NB4 (cell line): ENCODE measurements around the gene NDST4.

ENCODE experiments used
- DNase-seq: peaks from one replicate; pipeline ENCODE4 v3.0.0; 2010; ENCODE audit warnings: low read depth
- H3K4me3 ChIP-seq: one replicate; pipeline ENCODE4 v1.5.1; 2011; ENCODE audit warnings: mild to moderate bottlenecking, low read depth, low read length, moderate library complexity
- MYC ChIP-seq: IDR thresholded peaks from 2 replicates; pipeline ENCODE4 v1.6.1; 2011; ENCODE audit warnings: low read depth, low read length
- POLR2A ChIP-seq: IDR thresholded peaks from 2 replicates; pipeline ENCODE4 v1.6.1; 2011; ENCODE audit warnings: mild to moderate bottlenecking; ENCODE audit not compliant: insufficient read length; ENCODE audit errors: extremely low read depth
- TF ChIP-seq, protein P1 (sequence below): IDR thresholded peaks from one replicate; pipeline ENCODE4 v1.5.1; 2012; ENCODE audit warnings: low read depth, low read length
- TF ChIP-seq, protein P2 (sequence below): IDR thresholded peaks from 2 replicates; pipeline ENCODE4 v1.6.1; 2011; ENCODE audit warnings: low read depth, low read length

The NDST4 gene

DNA sequence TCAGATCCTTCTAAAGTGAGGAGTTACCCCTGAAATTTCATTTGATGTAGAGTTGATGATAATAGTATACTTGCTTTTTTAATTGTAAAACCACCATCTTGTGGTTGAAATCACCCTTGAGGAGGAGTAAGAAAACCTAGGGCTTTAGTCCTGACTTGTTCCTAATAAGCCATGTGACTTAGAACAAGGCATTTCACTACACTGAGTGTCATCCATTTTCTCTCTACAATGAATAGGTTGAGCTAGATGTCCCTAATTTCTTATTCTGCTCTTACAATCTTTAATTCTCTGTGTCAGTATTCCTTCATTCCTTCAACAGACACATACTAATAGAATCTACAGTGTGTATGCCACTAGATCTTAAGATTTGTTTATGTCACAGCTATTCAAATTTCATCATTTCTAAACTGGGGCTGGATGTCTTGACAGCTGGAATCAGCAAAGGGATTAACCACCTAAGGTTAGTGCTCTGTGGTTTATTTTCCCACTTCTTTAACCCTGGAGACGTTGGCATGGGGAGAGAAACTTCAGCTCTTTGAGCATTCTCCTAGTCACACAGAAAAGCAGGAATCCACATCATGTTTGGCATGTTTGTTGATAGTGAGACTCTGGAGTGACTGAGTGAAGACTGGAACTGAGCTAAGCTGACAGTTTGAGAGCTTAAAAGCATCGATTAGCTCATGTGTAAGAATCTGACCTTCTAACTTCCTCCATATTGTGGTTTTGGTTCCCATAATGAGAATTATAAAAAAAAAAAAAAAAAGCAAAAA is 246.3 kb downstream of the NDST4 start:
- no peak overlapping the region for H3K4me3 ChIP-seq
- TF ChIP-seq, protein P1, sequence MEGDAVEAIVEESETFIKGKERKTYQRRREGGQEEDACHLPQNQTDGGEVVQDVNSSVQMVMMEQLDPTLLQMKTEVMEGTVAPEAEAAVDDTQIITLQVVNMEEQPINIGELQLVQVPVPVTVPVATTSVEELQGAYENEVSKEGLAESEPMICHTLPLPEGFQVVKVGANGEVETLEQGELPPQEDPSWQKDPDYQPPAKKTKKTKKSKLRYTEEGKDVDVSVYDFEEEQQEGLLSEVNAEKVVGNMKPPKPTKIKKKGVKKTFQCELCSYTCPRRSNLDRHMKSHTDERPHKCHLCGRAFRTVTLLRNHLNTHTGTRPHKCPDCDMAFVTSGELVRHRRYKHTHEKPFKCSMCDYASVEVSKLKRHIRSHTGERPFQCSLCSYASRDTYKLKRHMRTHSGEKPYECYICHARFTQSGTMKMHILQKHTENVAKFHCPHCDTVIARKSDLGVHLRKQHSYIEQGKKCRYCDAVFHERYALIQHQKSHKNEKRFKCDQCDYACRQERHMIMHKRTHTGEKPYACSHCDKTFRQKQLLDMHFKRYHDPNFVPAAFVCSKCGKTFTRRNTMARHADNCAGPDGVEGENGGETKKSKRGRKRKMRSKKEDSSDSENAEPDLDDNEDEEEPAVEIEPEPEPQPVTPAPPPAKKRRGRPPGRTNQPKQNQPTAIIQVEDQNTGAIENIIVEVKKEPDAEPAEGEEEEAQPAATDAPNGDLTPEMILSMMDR: no peak
- TF ChIP-seq, protein P2, sequence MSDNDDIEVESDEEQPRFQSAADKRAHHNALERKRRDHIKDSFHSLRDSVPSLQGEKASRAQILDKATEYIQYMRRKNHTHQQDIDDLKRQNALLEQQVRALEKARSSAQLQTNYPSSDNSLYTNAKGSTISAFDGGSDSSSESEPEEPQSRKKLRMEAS: no peak
- TF ChIP-seq POLR2A (no peak), MYC (no peak)
- no peak for DNase-seq

DNA sequence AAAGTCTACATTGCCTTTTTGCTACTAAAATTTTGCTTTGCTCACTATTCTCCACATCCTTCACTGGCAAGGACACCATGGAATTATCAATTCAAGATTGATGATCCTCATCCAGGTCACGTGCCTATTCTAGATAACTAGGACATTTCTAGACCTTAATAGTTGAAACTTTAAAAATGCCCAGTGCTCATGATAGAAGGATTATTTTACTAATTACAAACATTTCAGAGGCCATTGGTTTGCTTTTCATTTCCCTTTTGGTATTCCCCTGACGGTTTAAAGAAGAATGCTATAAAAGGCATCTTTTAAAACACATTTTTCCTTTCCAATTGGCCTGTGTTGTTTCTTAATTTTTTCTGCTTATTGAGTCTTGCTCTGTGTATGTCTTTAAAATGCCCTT is 249.4 kb downstream of the NDST4 start:
- TF ChIP-seq, protein P2: no peak
- TF ChIP-seq, protein P1: no peak
- TF ChIP-seq POLR2A: no peak
- no peak for TF ChIP-seq MYC
- H3K4me3 ChIP-seq: no peak overlapping the region
- DNase-seq: no peak

DNA sequence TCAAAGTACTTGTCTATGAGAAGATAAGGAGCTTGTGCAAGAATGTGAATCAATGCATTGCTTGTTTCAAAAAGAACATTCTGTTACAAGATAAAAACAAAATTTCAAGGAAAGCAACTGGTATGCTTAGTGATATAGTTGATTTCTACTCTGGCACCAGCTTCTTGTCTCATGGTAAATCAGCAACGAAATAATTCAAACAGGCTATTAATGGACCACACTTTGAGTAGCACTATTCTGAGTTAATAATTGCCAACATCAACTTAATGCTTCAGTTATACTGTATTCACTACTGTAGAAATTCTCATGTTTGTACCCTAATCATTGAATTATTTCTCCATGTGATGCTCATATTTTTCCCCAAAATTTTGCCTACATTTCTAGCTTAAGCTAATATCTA is 252.6 kb downstream of the NDST4 start:
- TF ChIP-seq, protein P1: no peak
- TF ChIP-seq POLR2A (no peak), MYC (no peak)
- TF ChIP-seq, protein P2: no peak
- no peak for DNase-seq

DNA sequence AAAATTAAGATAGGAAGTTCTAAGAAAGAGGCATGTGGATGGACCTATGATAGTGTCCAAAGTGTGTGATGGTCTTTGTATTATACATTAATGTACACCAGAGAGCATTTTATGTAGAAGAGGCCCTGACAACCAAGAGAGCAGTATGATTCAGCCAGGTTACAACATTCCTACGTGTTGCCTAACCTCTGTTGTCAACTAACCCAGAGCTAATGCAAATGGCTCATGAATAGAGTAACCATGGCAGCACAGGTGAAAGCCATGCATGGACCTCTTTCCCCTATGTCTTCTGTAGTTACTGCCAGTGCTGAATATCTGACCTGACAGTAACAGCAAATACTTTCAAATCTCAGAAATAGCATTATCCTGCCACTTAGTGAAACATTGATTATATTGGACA is 255.6 kb downstream of the NDST4 start:
- H3K4me3 ChIP-seq: no peak overlapping the region
- TF ChIP-seq, protein P2: no peak
- TF ChIP-seq MYC (no peak), POLR2A (no peak)
- TF ChIP-seq, protein P1: no peak
- no peak for DNase-seq

More for the DNA sequence above, 252.6 kb downstream of the NDST4 start:
- no peak overlapping the region for H3K4me3 ChIP-seq

DNA sequence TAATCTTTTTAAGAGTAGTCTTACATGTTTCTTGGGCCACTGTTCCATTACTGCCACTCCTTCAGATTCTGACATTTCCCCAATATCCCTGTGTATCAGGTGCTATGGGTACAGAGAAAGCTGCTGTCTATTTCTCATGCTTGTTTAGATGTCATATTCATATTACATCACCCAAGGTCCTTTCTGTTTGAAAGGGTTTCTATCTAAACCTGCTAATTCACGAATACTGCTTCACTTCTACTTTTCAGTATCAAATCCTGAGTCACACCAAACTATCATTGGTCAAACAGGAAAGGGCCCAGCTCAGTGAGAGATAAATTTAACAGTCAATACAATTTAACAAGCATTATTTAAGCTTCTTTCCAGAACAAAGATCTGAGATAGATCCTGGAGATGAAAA is 273.4 kb downstream of the NDST4 start:
- DNase-seq: no peak
- no peak for TF ChIP-seq MYC
- TF ChIP-seq POLR2A: no peak
- TF ChIP-seq, protein P2: no peak
- TF ChIP-seq, protein P1: no peak
- no peak overlapping the region for H3K4me3 ChIP-seq

DNA sequence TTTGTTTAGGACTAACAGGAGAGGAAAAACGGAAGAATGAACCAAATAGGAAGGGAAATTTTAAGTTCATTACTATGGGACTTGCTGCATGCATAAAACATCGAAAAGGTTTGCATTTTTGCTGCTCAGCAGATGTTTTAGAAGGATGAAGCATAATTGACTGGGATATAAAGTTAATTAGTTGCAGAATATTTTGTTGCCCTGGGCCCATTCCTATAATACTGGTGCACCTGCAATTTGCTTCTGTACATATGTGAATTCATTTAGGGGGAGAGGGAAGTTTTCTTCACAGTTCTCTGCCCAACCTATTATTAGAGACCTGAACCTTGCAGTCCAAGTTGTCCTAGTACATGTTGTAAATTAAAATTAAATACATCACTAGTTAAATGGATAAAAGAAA is 282.8 kb downstream of the NDST4 start:
- TF ChIP-seq MYC: no peak
- TF ChIP-seq, protein P1: no peak
- TF ChIP-seq POLR2A: no peak
- TF ChIP-seq, protein P2: no peak

More for the DNA sequence above, 282.8 kb downstream of the NDST4 start:
- DNase-seq: no peak
- no peak overlapping the region for H3K4me3 ChIP-seq
